Transverse colon (tissue), 4 donors: Measurements from ENCODE around the gene DPF3.

Experiments
- CTCF ChIP-seq, 5 experiments: fragments of 200-600 bp in 3 of 5; fragments of 450-650 bp in 2 of 5; sonication (generic) in 3 of 5; IDR thresholded peaks; 1 replicate in 2 of 5; 2 replicates in 3 of 5; pipeline ENCODE4 v1.5.1; 2016 to 2017; ENCODE audit warnings: antibody characterized with exemption in 5 of 5, inconsistent platforms in 3 of 5, mild to moderate bottlenecking in 2 of 5, moderate library complexity in 1 of 5
- EP300 ChIP-seq: sonication (generic); formaldehyde crosslinking; IDR thresholded peaks from one replicate; pipeline ENCODE4 v1.6.1; 2017; ENCODE audit warnings: antibody characterized with exemption, low read depth
- POLR2A ChIP-seq: fragments of 450-650 bp; IDR thresholded peaks from one replicate; pipeline ENCODE4 v1.6.1; 2016; ENCODE audit warnings: antibody characterized with exemption, mild to moderate bottlenecking, moderate library complexity
- POLR2AphosphoS5 ChIP-seq, 3 donors: sonication (generic); formaldehyde crosslinking; IDR thresholded peaks; one replicate each; pipeline ENCODE4 v1.6.1; 2016; ENCODE audit warnings: antibody characterized with exemption in 3 of 3

- TF ChIP-seq POLR2A (no peak), POLR2AphosphoS5 (IDR thresholded peaks at IDR 0.05) (no peak), CTCF (IDR thresholded peaks at IDR 0.05) (no peak), EP300 (no peak)
Observed at GRCh38 chr14:72737560-72737943, 156.3 kb downstream of the DPF3 start.
